ENCODE measurements around the gene FCHSD2. TPM values are rescaled to one million over a fixed set of nuclear protein-coding genes. Genes with fewer than 3 reads are reported as not detected.

The FCHSD2 gene
- total and polyA plus RNA-seq, 2 donors (not counting 1 experiment from before 2014, with no cell fraction given) = 113 to 189 TPM

- Histone ChIP-seq H3K27me3 (replicated peaks in 1 of 4; ENCODE audit: control extremely low read depth in 1 of 4, control insufficient read depth in 3 of 4, insufficient read depth in 4 of 4, low read length in 3 of 4) (no peaks in the 10 kb centered on the region), H3K79me2 (ENCODE audit: control insufficient read depth, insufficient read depth, low read length) (peaks cover 59% of the 10 kb centered on the region), H3K4me3 (ENCODE audit: control extremely low read depth in 1 of 5, extremely low read depth in 1 of 5, insufficient read depth in 1 of 5, low read depth in 2 of 5, low read length in 4 of 5) (no peak overlapping the region), H3K4me2 (replicated peaks; ENCODE audit: low read depth, low read length, poor library complexity, severe bottlenecking) (no peak overlapping the region), H3K4me1 (ENCODE audit: control insufficient read depth in 2 of 2, insufficient read depth in 2 of 2, low read length in 2 of 2) (peaks cover 12 to 26% of the 10 kb centered on the region in 2 donors), H4K20me1 (ENCODE audit: control insufficient read depth, insufficient read depth, low read length, poor library complexity, severe bottlenecking) (peaks cover 8% of the 10 kb centered on the region), H3K36me3 (replicated peaks in 1 of 2; ENCODE audit: control extremely low read depth in 1 of 2, control insufficient read depth in 1 of 2, extremely low read depth in 1 of 2, insufficient read depth in 2 of 2, low read length in 1 of 2) (peaks cover 15 to 59% of the 10 kb centered on the region in 2 experiments), H3K9me3 (ENCODE audit: control extremely low read depth in 1 of 3, control insufficient read depth in 2 of 3, insufficient read depth in 1 of 3, low read length in 2 of 3) (no peaks in the 10 kb centered on the region), H3K9ac (ENCODE audit: low read length) (no peak overlapping the region), H2AFZ (ENCODE audit: insufficient read depth, low read depth, low read length, poor library complexity, severe bottlenecking) (no peak overlapping the region), H3K27ac (ENCODE audit: low read length in 2 of 2) (peak overlapping the region in 1 of 2 donors; percentile 75)
- DNase-seq (no peak), ATAC-seq (ENCODE audit: low read depth) (no peak)
- Mint-ChIP-seq H3K9me3 (ENCODE audit: insufficient read depth) (no peaks in the 10 kb centered on the region), H3K4me1 (peaks cover 55% of the 10 kb centered on the region), H3K27ac (peak overlapping the region; percentile 32), H3K27me3 (no peaks in the 10 kb centered on the region), H3K4me3 (no peak overlapping the region)
- WGBS (ENCODE audit: insufficient coverage) = 100% methylated on average over 3 of the region's 3 CpGs
- ChIA-PET POLR2A (no interaction called here), CTCF (interaction anchor here (1.4 kb wide), 1 partner anchor 154 kb away, joined by 3 read pairs; the partner anchor contains the start of gene FCHSD2)
- TF ChIP-seq EZH2 (IDR thresholded peaks at IDR 0.05; ENCODE audit: borderline replicate concordance, insufficient read depth, low read depth, low read length, poor library complexity, severe bottlenecking) (no peak), CTCF (IDR thresholded peaks at IDR 0.05) (no peak)
- intact Hi-C loops (cut with micrococcal nuclease) = loop anchor here (10.0 kb wide), 1 partner anchor 46 kb away; no protein-coding TSS in a partner anchor
Measured at GRCh38 chr11:72988821-72989220, 153.3 kb downstream of the FCHSD2 start.

- peaks cover 15 to 84% of the 10 kb centered on the region in 2 experiments for H3K36me3 ChIP-seq (replicated peaks in 1 of 2; ENCODE audit: control extremely low read depth in 1 of 2, control insufficient read depth in 1 of 2, extremely low read depth in 1 of 2, insufficient read depth in 2 of 2, low read length in 1 of 2)
- no peak for TF ChIP-seq CTCF (IDR thresholded peaks at IDR 0.05)
- no peaks in the 10 kb centered on the region for H3K9me3 Mint-ChIP-seq (ENCODE audit: insufficient read depth)
- POLR2A ChIA-PET = no interaction called here
- peak overlapping the region; percentile 87 for H3K27ac Mint-ChIP-seq
- CTCF ChIA-PET = interaction anchor here (0.6 kb wide), 1 partner anchor 102 kb away, joined by 3 read pairs; no protein-coding TSS in a partner anchor
- no peak overlapping the region for H3K4me3 Mint-ChIP-seq
- H4K20me1 ChIP-seq (ENCODE audit: control insufficient read depth, insufficient read depth, low read length, poor library complexity, severe bottlenecking) = peaks cover 8% of the 10 kb centered on the region
- no peak overlapping the region for H3K4me2 ChIP-seq (replicated peaks; ENCODE audit: low read depth, low read length, poor library complexity, severe bottlenecking)
- no peaks in the 10 kb centered on the region for H3K27me3 ChIP-seq (replicated peaks in 1 of 4; ENCODE audit: control extremely low read depth in 1 of 4, control insufficient read depth in 3 of 4, insufficient read depth in 4 of 4, low read length in 3 of 4)
- no peaks in the 10 kb centered on the region for H3K9me3 ChIP-seq (ENCODE audit: control extremely low read depth in 1 of 3, control insufficient read depth in 2 of 3, insufficient read depth in 1 of 3, low read length in 2 of 3)
- intact Hi-C loops (cut with micrococcal nuclease) = loop anchor here (10.0 kb wide), 1 partner anchor 49 kb away; no protein-coding TSS in a partner anchor
- no peak overlapping the region for H3K4me3 ChIP-seq (ENCODE audit: control extremely low read depth in 1 of 5, extremely low read depth in 1 of 5, insufficient read depth in 1 of 5, low read depth in 2 of 5, low read length in 4 of 5)
- H3K27ac ChIP-seq (ENCODE audit: low read length in 2 of 2) = peak overlapping the region in 1 of 2 donors; percentile 58
- H3K9ac ChIP-seq (ENCODE audit: low read length) = no peak overlapping the region
- H2AFZ ChIP-seq (ENCODE audit: insufficient read depth, low read depth, low read length, poor library complexity, severe bottlenecking) = no peak overlapping the region
- ATAC-seq (ENCODE audit: low read depth) (no peak), DNase-seq (no peak)
- H3K79me2 ChIP-seq (ENCODE audit: control insufficient read depth, insufficient read depth, low read length) = peaks cover 77% of the 10 kb centered on the region
- H3K4me1 Mint-ChIP-seq = peaks cover 60% of the 10 kb centered on the region
- peaks cover 28 to 44% of the 10 kb centered on the region in 2 donors for H3K4me1 ChIP-seq (ENCODE audit: control insufficient read depth in 2 of 2, insufficient read depth in 2 of 2, low read length in 2 of 2)
- H3K27me3 Mint-ChIP-seq = no peaks in the 10 kb centered on the region
Measured at GRCh38 chr11:72985645-72986044, 156.5 kb downstream of the FCHSD2 start.

Measured in B cell (primary cell).